HEK293 (cell line): ENCODE data around the gene CYP24A1.

Experiments
- BCL11A ChIP-seq: fragments of 450-650 bp; formaldehyde crosslinking; IDR thresholded peaks from 2 replicates; pipeline ENCODE4 v1.5.1; 2016; ENCODE audit warnings: low read depth, missing biosample characterization, missing genetic modification characterization
- CTCF ChIP-seq: fragments of 450-650 bp; formaldehyde crosslinking; IDR thresholded peaks from 2 replicates; pipeline ENCODE4 v1.5.1; 2016; ENCODE audit warnings: missing biosample characterization, missing genetic modification characterization
- INSM2 ChIP-seq: fragments of 450-650 bp; formaldehyde crosslinking; IDR thresholded peaks from 2 replicates; pipeline ENCODE4 v1.5.1; 2016; ENCODE audit warnings: missing biosample characterization, missing genetic modification characterization
- KLF8 ChIP-seq: fragments of 450-650 bp; formaldehyde crosslinking; IDR thresholded peaks from 2 replicates; pipeline ENCODE4 v1.5.1; 2016; ENCODE audit warnings: missing biosample characterization, missing genetic modification characterization
- ZBTB26 ChIP-seq: fragments of 450-650 bp; formaldehyde crosslinking; optimal IDR thresholded peaks from 2 replicates; pipeline ENCODE3; 2016; ENCODE audit warnings: missing biosample characterization, mild to moderate bottlenecking, missing genetic modification characterization
- ZNF626 ChIP-seq: fragments of 450-650 bp; sonication (Bioruptor Pico); formaldehyde crosslinking; IDR thresholded peaks from 2 replicates; pipeline ENCODE4 v1.5.1; 2018; ENCODE audit warnings: missing biosample characterization, missing genetic modification characterization, inconsistent platforms
- ZNF629 ChIP-seq: fragments of 450-650 bp; formaldehyde crosslinking; IDR thresholded peaks from 2 replicates; pipeline ENCODE4 v1.5.1; 2017; ENCODE audit warnings: missing biosample characterization, missing genetic modification characterization

- TF ChIP-seq CTCF (no peak), INSM2 (tag by site-specific recombination) (no peak), ZBTB26 (tag by site-specific recombination) (no peak), ZNF626 (tag by site-specific recombination) (no peak), KLF8 (tag by site-specific recombination) (no peak), BCL11A (no peak), ZNF629 (tag by site-specific recombination) (no peak)
Measured at GRCh38 chr20:54215157-54215789, 41.5 kb upstream of the CYP24A1 start.
